Stimulated activated CD8-positive, alpha-beta memory T cell treated with anti-CD3 and anti-CD28 coated beads, Interleukin-15, amount 100 ng/mL, for 4 hours (primary cell): ENCODE measurements around the gene MTTP.

Experiments used
- DNase-seq, 2 donors: peaks; one replicate each; pipeline ENCODE4 v3.0.0-alpha.2; 2020; ENCODE audit warnings: low read depth in 2 of 2

Gene MTTP

GRCh38 chr4:99642725-99643489, 68.3 kb downstream of the MTTP start:
- DNase-seq: no peak

GRCh38 chr4:99644453-99644852, 69.8 kb downstream of the MTTP start:
- DNase-seq: no peak

DNA sequence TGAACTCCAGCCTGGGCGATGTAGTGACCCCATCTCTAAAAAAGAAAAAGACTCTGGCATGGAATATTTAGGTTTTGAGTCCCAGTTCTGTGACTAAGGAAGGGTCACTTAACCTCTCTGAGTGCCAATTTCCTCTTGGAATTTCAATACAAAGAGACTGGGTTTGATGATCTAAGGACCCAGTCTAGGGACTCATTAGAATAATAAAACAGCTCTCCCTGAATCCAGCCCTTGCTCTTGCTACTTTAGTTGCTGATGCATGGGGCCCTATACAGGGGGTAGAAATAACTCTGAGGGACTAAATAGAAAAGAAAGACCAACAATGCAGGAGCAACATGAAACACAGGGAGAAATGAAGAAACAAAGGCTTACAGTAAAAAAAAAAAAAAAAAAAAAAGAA, 70.4 kb downstream of the MTTP start:
- DNase-seq: no peak

DNA sequence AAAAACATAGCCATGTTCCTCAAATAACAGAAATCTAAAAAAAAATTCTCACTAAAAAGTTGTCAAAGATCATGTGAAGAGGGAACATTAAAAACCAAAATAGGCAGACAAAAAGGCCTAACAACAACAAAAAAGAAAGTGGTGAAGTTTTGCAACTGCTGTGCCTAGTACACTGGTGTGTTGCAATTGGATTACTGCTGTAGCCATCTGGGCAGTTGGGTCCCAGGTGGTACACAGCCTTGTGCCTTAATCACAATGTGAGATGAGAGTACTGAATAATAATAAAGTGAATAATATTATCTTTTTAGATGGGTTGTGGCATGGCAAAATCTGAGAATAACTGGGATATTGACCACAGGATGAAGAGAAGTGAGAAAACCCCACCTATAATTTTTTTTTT, 71.0 kb downstream of the MTTP start:
- DNase-seq: no peak

- DNase-seq: no peak
Measured at GRCh38 chr4:99647071-99647470, 72.4 kb downstream of the MTTP start.

DNA sequence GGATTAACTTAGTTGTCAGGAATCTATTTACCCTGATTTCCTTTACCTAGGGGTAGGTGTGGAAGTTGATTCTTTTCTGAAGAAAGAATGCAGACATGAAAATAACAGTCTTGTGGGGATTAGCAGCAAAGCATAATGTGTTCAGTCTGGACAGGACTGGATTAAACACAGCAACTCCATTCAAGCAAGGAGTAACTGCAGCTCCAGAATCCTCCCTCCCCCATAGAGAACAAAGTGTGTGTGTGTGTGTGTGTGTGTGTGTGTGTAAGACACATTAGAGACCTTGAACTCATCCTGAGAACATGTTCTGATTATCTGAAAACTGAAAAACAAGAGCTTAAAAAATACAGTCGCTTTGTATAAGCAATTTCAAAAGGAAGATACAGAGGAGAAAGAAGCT, 73.7 kb downstream of the MTTP start:
- DNase-seq: no peak

GRCh38 chr4:99649208-99649607, 74.6 kb downstream of the MTTP start:
- DNase-seq: no peak

- no peak for DNase-seq
Measured at GRCh38 chr4:99649778-99650177, 75.2 kb downstream of the MTTP start.

- no peak for DNase-seq
Measured at GRCh38 chr4:99651016-99651769, 76.6 kb downstream of the MTTP start.

DNA sequence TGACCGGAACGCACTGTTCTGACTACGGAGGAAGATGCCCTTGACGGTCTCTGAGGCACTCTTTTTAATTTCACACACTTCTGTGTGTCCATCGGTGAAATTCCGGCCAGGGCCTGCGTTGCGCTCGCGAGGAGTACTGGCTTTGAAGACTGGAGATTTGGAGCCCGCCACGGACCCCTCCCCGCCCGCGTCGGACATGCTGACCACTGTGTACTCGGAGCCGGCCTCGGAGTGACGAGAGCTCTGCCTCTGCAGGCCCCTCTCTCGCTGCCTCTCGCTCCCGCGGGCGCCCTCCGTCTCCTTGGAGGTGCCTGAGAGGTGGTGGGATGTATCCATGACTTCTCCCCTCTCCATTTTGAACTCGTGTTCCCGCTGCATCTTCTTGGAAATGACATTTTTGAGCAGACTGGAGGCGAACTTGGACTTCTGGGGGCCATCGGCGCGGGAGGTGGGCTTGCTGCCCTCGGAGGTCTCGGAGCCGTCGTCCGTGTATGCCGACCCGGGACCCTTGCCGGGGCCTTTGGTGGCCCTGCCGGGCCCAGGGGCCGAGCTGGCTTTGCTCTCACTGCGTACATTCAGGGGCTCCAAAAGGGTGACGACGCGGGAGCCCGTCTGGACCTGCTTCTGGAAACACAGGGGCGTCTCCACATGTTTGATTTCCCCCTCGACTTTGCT, 77.3 kb downstream of the MTTP start:
- no peak for DNase-seq

GRCh38 chr4:99652596-99653436, 78.2 kb downstream of the MTTP start:
- DNase-seq: no peak

GRCh38 chr4:99653916-99654315, 79.3 kb downstream of the MTTP start:
- DNase-seq: no peak

- DNase-seq: no peak
Measured at GRCh38 chr4:99654361-99654761, 79.7 kb downstream of the MTTP start.

GRCh38 chr4:99655308-99656081, 80.9 kb downstream of the MTTP start:
- no peak for DNase-seq

DNA sequence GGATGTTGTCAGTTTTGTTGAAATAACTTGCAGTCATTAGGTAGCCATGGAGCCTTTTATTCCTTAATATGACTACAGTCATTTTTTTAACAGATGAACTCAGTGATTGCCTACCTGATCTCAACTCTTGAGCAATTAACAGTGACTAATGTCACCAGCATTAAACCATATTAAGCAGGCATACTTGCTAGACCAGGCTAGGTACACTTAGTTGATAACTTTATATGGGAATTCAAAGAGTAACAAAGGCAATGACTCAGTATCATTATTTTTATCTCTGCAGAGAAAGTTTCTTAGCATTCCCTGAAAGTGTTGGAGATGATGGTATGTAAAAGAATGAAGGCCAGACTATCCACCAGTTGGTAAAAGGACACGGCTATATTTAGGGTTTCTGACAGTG, 83.2 kb downstream of the MTTP start, which contains the start of gene C4orf54:
TSS of gene C4orf54 (minus strand) at position 31 of the 400 bp plus-strand sequence. CDS start 3,180 bp downstream, outside the sequence.
- DNase-seq: no peak

DNA sequence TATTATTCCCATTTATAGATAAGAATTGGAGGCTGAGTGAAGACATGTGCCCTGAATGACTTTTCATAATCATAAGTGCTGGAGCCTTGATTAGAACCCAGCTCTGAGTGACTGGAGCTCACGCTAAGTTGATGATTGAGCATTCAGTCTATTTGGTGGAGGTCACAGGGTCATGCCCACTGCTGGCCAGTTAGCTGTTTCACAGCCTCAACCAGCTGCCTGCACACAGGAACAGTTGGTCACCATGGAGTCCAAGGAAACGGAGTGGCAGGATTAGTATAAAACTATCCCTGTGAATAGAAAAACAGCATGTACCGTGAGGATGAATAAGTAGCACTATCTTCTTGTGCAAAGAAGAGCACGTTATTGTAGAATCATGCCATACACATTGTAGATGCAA, 84.0 kb downstream of the MTTP start:
- no peak for DNase-seq

- DNase-seq: no peak
Measured at GRCh38 chr4:99661907-99662306, 87.3 kb downstream of the MTTP start.

DNA sequence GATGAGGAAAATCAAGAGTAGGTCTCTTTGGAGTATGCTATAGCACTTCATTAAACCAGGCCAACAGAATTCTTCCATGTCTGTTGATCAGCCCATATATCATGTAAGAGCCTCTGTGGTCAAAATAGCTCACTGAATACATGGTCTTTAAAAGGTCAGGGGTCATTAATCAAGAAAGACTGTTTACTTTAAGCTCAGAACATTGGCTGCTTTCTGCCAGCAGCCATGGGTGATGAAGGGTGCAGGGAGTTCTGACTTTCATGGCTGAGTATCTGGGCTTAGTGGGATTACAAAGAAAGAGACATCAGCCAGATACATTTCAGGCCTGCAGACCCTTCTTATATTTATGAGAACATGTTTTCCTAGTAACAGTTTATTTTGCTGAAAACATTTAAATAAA, 90.1 kb downstream of the MTTP start:
- no peak for DNase-seq

DNA sequence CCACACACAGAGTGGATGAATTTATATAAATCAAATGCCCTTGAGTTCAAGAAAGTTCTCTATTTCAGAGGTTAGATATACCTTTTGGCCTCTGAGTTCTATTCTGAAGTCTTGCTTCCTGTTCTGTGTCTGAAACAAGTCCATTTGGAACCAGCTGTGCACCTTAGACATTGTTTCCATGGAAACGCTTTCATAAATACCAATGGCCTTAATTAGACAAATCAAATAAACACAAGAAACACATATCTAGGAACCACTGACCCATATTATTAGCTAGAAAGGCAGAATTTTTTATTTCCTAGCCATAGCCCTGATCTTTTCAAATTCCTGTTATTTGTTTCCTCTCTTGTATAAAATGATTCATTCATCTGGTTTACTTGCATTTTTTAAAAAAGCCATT, 91.4 kb downstream of the MTTP start:
- no peak for DNase-seq

DNA sequence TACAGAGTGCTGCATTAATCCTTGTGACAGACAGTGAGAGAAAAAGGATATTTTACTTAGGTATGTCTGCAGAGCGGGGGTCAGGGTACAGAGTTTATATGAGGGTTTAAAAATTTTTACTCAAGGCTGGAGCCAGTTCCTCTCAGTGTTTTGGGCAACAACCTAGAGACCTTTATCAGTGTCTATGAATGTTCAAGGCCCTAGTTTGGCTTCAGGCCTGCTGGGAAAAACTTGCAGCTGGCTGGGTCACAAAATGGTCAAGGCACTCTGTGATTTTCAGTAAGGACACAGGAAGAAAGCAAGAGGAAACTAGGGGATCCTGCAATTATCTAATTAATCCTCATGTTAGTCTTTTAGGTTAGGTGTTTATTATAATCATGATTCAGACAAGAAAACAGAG, 93.8 kb downstream of the MTTP start:
- no peak for DNase-seq

- DNase-seq: no peak
Measured at GRCh38 chr4:99669084-99669483, 94.5 kb downstream of the MTTP start.
